GM23248 (cell line): ENCODE data around the gene SLC6A2.

Source experiments
- EZH2 ChIP-seq: fragments of 200-600 bp; sonication (generic); IDR thresholded peaks from 2 replicates; pipeline ENCODE4 v1.6.1; 2018; ENCODE audit warnings: antibody characterized with exemption, mild to moderate bottlenecking; ENCODE audit not compliant: insufficient read depth, poor library complexity, severe bottlenecking
- EZH2phosphoT487 ChIP-seq: fragments of 200-600 bp; sonication (generic); IDR thresholded peaks from 2 replicates; pipeline ENCODE4 v1.6.1; 2018; ENCODE audit warnings: antibody characterized with exemption, moderate library complexity, mild to moderate bottlenecking, low read depth; ENCODE audit not compliant: insufficient read depth

DNA sequence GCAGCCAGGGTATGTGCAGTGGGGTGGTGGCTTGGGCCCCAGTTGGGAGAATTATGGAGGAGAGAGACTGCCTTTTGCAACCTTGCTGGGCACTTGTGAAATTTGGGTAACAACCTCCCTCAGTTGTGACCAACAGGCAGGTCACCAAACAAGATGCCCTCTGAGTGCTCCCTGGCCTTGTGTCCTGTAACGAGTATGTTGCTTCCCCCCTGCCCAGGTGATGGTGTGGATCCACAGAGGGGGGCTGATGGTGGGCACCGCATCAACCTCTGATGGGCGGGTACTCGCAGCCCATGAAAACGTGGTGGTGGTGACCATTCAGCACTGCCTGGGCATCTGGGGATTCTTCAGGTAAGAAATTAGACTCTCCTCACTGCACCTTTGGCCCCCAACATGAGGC is 74.3 kb downstream of the SLC6A2 start:
- TF ChIP-seq EZH2phosphoT487 (no peak), EZH2 (no peak)
